ENCODE results near the gene PTPRQ. TPM values are rescaled to one million over a fixed set of nuclear protein-coding genes. Genes with fewer than 3 reads are reported as not detected.

PTPRQ gene
- total RNA-seq, 1 donor, result 5.4 TPM

- no peak for TF ChIP-seq CTCF (IDR thresholded peaks at IDR 0.05; ENCODE audit: extremely low read depth, low read depth, low read length)
- Histone ChIP-seq H3K27me3 (ENCODE audit: insufficient read depth, low read length) (no peaks in the 10 kb centered on the region), H3K4me2 (ENCODE audit: insufficient read depth, low read length) (no peak overlapping the region)
These were observed 173.7 kb downstream of the PTPRQ start for GRCh38 chr12:80617733-80618132.

DNA sequence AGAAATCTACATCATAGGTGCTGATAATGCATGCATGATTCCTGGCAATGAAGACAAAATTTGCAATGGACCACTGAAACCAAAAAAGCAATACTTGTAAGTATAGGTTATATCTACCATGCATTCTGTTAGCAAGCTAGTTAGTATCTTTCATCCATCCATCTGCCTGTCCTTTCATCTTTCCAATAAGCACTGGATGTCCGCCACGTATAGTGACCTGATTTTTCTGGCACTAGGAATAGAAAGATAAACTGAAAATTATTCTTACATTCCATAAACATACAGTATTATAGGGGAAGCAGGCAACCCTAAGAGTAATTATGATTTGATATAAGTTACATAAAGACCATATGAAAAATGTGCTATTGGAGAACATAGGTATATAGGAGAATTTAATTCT lies 176.2 kb downstream of the PTPRQ start:
- TF ChIP-seq CTCF (IDR thresholded peaks at IDR 0.05; ENCODE audit: extremely low read depth, low read depth, low read length), result no peak
- Histone ChIP-seq H3K27ac (ENCODE audit: low read depth, low read length) (no peak overlapping the region), H4K20me1 (ENCODE audit: insufficient read depth, low read length) (no peaks in the 10 kb centered on the region), H3K36me3 (ENCODE audit: insufficient read depth, low read length) (no peaks in the 10 kb centered on the region), H3K4me3 (ENCODE audit: insufficient read depth, low read length) (no peak overlapping the region), H3K4me1 (ENCODE audit: insufficient read depth, low read length) (peaks cover 8% of the 10 kb centered on the region), H3K9me3 (ENCODE audit: low read depth, low read length) (no peaks in the 10 kb centered on the region), H3K27me3 (ENCODE audit: insufficient read depth, low read length) (no peaks in the 10 kb centered on the region), H3K4me2 (ENCODE audit: insufficient read depth, low read length) (no peak overlapping the region), H3K79me2 (ENCODE audit: insufficient read depth, low read length) (no peaks in the 10 kb centered on the region), H2AFZ (ENCODE audit: low read length) (no peak overlapping the region)
- no peak for DNase-seq (ENCODE audit: insufficient read length, low spot score, missing footprints)

More at GRCh38 chr12:80617733-80618132, 173.7 kb downstream of the PTPRQ start:
- H3K79me2 ChIP-seq (ENCODE audit: insufficient read depth, low read length), result no peaks in the 10 kb centered on the region
- H3K36me3 ChIP-seq (ENCODE audit: insufficient read depth, low read length), result no peaks in the 10 kb centered on the region
- H3K9me3 ChIP-seq (ENCODE audit: low read depth, low read length), result no peaks in the 10 kb centered on the region
- H3K4me1 ChIP-seq (ENCODE audit: insufficient read depth, low read length), result peaks cover 3% of the 10 kb centered on the region
- H3K4me3 ChIP-seq (ENCODE audit: insufficient read depth, low read length), result no peak overlapping the region
- no peak overlapping the region for H2AFZ ChIP-seq (ENCODE audit: low read length)
- DNase-seq (ENCODE audit: insufficient read length, low spot score, missing footprints), result no peak
- H4K20me1 ChIP-seq (ENCODE audit: insufficient read depth, low read length), result no peaks in the 10 kb centered on the region
- no peak overlapping the region for H3K27ac ChIP-seq (ENCODE audit: low read depth, low read length)

DNA sequence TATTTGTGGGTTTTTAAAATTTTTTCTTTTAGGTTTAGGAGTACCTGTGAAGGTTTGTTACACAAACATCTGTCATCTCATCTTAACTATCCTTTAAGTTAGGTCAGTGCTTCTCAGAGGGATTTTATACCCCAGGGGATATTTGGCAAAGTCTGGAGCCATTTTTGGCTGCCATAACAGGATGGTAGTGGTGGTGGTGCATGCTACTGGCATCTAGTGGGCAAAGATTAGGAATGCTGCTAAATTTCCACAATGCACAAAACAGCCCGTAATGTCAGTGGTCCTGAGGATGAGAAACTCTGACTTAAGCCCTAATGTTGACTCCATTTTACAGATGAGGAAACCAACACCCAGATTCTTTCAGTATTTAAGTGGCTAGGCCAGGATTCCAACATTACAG lies 178.2 kb downstream of the PTPRQ start:
- no peaks in the 10 kb centered on the region for H3K36me3 ChIP-seq (ENCODE audit: insufficient read depth, low read length)
- no peaks in the 10 kb centered on the region for H3K27me3 ChIP-seq (ENCODE audit: insufficient read depth, low read length)
- no peaks in the 10 kb centered on the region for H4K20me1 ChIP-seq (ENCODE audit: insufficient read depth, low read length)
- no peak overlapping the region for H2AFZ ChIP-seq (ENCODE audit: low read length)
- H3K4me1 ChIP-seq (ENCODE audit: insufficient read depth, low read length), result peaks cover 13% of the 10 kb centered on the region
- TF ChIP-seq CTCF (IDR thresholded peaks at IDR 0.05; ENCODE audit: extremely low read depth, low read depth, low read length), result peak; percentile 55
- no peaks in the 10 kb centered on the region for H3K9me3 ChIP-seq (ENCODE audit: low read depth, low read length)
- no peak overlapping the region for H3K4me2 ChIP-seq (ENCODE audit: insufficient read depth, low read length)
- no peak overlapping the region for H3K4me3 ChIP-seq (ENCODE audit: insufficient read depth, low read length)
- no peaks in the 10 kb centered on the region for H3K79me2 ChIP-seq (ENCODE audit: insufficient read depth, low read length)
- no peak overlapping the region for H3K27ac ChIP-seq (ENCODE audit: low read depth, low read length)
- no peak for DNase-seq (ENCODE audit: insufficient read length, low spot score, missing footprints)

- peaks cover 18% of the 10 kb centered on the region for H3K4me1 ChIP-seq (ENCODE audit: insufficient read depth, low read length)
- H4K20me1 ChIP-seq (ENCODE audit: insufficient read depth, low read length), result no peaks in the 10 kb centered on the region
- H3K27me3 ChIP-seq (ENCODE audit: insufficient read depth, low read length), result no peaks in the 10 kb centered on the region
- no peak overlapping the region for H2AFZ ChIP-seq (ENCODE audit: low read length)
- no peak overlapping the region for H3K4me2 ChIP-seq (ENCODE audit: insufficient read depth, low read length)
- TF ChIP-seq CTCF (IDR thresholded peaks at IDR 0.05; ENCODE audit: extremely low read depth, low read depth, low read length), result no peak
- no peaks in the 10 kb centered on the region for H3K9me3 ChIP-seq (ENCODE audit: low read depth, low read length)
- no peaks in the 10 kb centered on the region for H3K79me2 ChIP-seq (ENCODE audit: insufficient read depth, low read length)
- no peak overlapping the region for H3K4me3 ChIP-seq (ENCODE audit: insufficient read depth, low read length)
- no peak for DNase-seq (ENCODE audit: insufficient read length, low spot score, missing footprints)
- peak overlapping the region; percentile 52 for H3K27ac ChIP-seq (ENCODE audit: low read depth, low read length)
- no peaks in the 10 kb centered on the region for H3K36me3 ChIP-seq (ENCODE audit: insufficient read depth, low read length)
These were observed 181.0 kb downstream of the PTPRQ start for GRCh38 chr12:80625051-80625450.
